ENCODE data around the gene AGPAT2.

AGPAT2 gene

GRCh38 chr9:136630662-136630992 lies 56.6 kb downstream of the AGPAT2 start:
- TF ChIP-seq CTCF (IDR thresholded peaks at IDR 0.05; ENCODE audit: extremely low read depth, insufficient read depth, missing control alignments): no peak
- DNase-seq (ENCODE audit: low spot score): no peak
- in situ Hi-C loops (cut with MboI; ENCODE audit: low pct_unique_long_range_greater_than_20kb, low sequenced_read_pairs, unreplicated experiment): no loop called here

- TF ChIP-seq CTCF (IDR thresholded peaks at IDR 0.05; ENCODE audit: extremely low read depth, insufficient read depth, missing control alignments): peak; percentile 87
- in situ Hi-C loops (cut with MboI; ENCODE audit: low pct_unique_long_range_greater_than_20kb, low sequenced_read_pairs, unreplicated experiment): loop anchor here (5.0 kb wide), 1 partner anchor 138 kb away; no protein-coding TSS in a partner anchor
- DNase-seq (ENCODE audit: low spot score): peak; percentile 84
Observed at GRCh38 chr9:136629879-136630661, 57.2 kb downstream of the AGPAT2 start.

GRCh38 chr9:136629001-136629878 lies 58.0 kb downstream of the AGPAT2 start:
- in situ Hi-C loops (cut with MboI; ENCODE audit: low pct_unique_long_range_greater_than_20kb, low sequenced_read_pairs, unreplicated experiment): loop anchor here (5.0 kb wide), 1 partner anchor 137 kb away; no protein-coding TSS in a partner anchor

GRCh38 chr9:136628268-136628667 lies 59.0 kb downstream of the AGPAT2 start:
- in situ Hi-C loops (cut with MboI; ENCODE audit: low pct_unique_long_range_greater_than_20kb, low sequenced_read_pairs, unreplicated experiment): loop anchor here (5.0 kb wide), 1 partner anchor 136 kb away; no protein-coding TSS in a partner anchor
- TF ChIP-seq CTCF (IDR thresholded peaks at IDR 0.05; ENCODE audit: extremely low read depth, insufficient read depth, missing control alignments): no peak
- DNase-seq (ENCODE audit: low spot score): no peak

More at GRCh38 chr9:136629001-136629878, 58.0 kb downstream of the AGPAT2 start:
- DNase-seq (ENCODE audit: low spot score): no peak
- no peak for TF ChIP-seq CTCF (IDR thresholded peaks at IDR 0.05; ENCODE audit: extremely low read depth, insufficient read depth, missing control alignments)

GRCh38 chr9:136627703-136628102 lies 59.6 kb downstream of the AGPAT2 start:
- in situ Hi-C loops (cut with MboI; ENCODE audit: low pct_unique_long_range_greater_than_20kb, low sequenced_read_pairs, unreplicated experiment): loop anchor here (5.0 kb wide), 1 partner anchor 135 kb away; no protein-coding TSS in a partner anchor
- no peak for TF ChIP-seq CTCF (IDR thresholded peaks at IDR 0.05; ENCODE audit: extremely low read depth, insufficient read depth, missing control alignments)
- DNase-seq (ENCODE audit: low spot score): no peak

Data from GM13977 (cell line).